Measurements from ENCODE around the gene SHCBP1L.

SHCBP1L gene

DNA sequence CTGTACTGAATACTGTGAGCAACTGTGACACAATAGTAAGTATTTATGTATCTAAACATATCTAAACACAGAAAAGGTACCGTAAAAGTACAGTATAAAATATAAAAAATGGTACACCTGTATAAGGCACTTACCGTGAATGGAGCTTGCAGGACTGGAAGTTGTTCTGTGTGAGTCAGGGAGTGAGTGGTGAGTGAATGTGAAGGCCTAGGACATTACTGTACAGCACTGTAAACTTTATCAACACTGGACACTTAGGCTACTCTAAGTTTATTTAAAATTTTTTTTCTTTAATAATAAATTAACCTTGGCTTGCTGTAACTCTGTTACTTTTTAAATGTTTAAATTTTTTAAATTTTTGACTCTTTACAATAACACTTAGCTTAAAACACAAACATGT lies 24.5 kb upstream of the SHCBP1L start:
- Histone ChIP-seq H3K27ac (ENCODE audit: low read depth, low read length, poor library complexity, severe bottlenecking) (no peak overlapping the region), H3K27me3 (ENCODE audit: insufficient read depth, low read length) (no peaks in the 10 kb centered on the region), H4K20me1 (ENCODE audit: insufficient read depth, low read length) (no peaks in the 10 kb centered on the region), H3K4me1 (ENCODE audit: insufficient read depth, low read length, severe bottlenecking) (no peaks in the 10 kb centered on the region), H3K9me3 (ENCODE audit: low read length) (no peaks in the 10 kb centered on the region), H3K4me3 (ENCODE audit: low read depth, low read length, poor library complexity, severe bottlenecking) (no peak overlapping the region), H2AFZ (ENCODE audit: low read length) (no peak overlapping the region), H3K9me2 (ENCODE audit: low read depth, low read length) (no peaks in the 10 kb centered on the region), H3K36me3 (ENCODE audit: insufficient read depth, low read length) (no peaks in the 10 kb centered on the region), H3K79me2 (ENCODE audit: insufficient read depth, low read length) (no peaks in the 10 kb centered on the region), H3K9ac (ENCODE audit: low read length) (no peak overlapping the region), H3F3A (ENCODE audit: insufficient read depth, low read length) (no peaks in the 10 kb centered on the region), H3K4me2 (ENCODE audit: low read length) (no peak overlapping the region)
- TF ChIP-seq, protein P1, sequence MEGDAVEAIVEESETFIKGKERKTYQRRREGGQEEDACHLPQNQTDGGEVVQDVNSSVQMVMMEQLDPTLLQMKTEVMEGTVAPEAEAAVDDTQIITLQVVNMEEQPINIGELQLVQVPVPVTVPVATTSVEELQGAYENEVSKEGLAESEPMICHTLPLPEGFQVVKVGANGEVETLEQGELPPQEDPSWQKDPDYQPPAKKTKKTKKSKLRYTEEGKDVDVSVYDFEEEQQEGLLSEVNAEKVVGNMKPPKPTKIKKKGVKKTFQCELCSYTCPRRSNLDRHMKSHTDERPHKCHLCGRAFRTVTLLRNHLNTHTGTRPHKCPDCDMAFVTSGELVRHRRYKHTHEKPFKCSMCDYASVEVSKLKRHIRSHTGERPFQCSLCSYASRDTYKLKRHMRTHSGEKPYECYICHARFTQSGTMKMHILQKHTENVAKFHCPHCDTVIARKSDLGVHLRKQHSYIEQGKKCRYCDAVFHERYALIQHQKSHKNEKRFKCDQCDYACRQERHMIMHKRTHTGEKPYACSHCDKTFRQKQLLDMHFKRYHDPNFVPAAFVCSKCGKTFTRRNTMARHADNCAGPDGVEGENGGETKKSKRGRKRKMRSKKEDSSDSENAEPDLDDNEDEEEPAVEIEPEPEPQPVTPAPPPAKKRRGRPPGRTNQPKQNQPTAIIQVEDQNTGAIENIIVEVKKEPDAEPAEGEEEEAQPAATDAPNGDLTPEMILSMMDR (IDR thresholded peaks at IDR 0.05; ENCODE audit: low read length) = no peak
- no peak for TF ChIP-seq EZH2 (IDR thresholded peaks at IDR 0.05; ENCODE audit: borderline replicate concordance, low read length)

DNA sequence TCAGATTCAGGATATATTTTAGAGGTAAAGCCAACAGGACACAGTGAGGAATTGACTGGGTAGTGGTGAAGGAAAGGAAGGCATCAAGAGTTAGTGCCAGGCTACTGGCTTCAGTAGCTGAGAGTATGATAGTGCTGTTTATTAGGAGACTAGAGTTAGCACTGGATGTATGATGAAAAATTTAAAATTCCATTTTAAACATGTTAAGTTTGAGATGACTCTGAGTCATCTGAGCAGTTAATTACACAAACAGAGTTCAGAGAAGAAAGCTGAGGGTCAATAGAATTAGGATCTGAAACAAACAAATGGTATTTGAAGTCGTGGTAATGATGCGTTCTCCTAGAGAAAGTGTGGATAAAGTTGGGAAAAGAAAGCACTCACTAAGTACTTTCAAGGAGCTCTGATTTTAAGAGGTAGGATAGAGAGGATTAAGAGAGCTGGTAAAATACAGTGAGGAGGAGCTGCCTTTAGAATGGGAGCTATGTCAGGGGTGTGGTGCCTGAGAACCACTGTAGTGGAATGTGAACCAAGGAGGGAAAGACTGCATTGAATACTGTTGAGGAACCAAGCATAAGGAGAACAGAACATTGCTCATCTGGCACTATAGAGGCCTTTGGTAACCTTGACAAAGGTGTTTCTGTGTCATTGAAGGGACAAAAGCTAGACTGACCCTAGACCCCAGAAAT lies 21.7 kb upstream of the SHCBP1L start:
- Histone ChIP-seq H3K4me3 (ENCODE audit: low read depth, low read length, poor library complexity, severe bottlenecking) (no peak overlapping the region), H3K36me3 (ENCODE audit: insufficient read depth, low read length) (no peaks in the 10 kb centered on the region), H3K4me1 (ENCODE audit: insufficient read depth, low read length, severe bottlenecking) (no peaks in the 10 kb centered on the region), H3K9me2 (ENCODE audit: low read depth, low read length) (no peaks in the 10 kb centered on the region), H3K9me3 (ENCODE audit: low read length) (no peaks in the 10 kb centered on the region), H3K9ac (ENCODE audit: low read length) (no peak overlapping the region), H3K27ac (ENCODE audit: low read depth, low read length, poor library complexity, severe bottlenecking) (no peak overlapping the region), H4K20me1 (ENCODE audit: insufficient read depth, low read length) (no peaks in the 10 kb centered on the region), H3K4me2 (ENCODE audit: low read length) (no peak overlapping the region), H3K27me3 (ENCODE audit: insufficient read depth, low read length) (no peaks in the 10 kb centered on the region), H3K79me2 (ENCODE audit: insufficient read depth, low read length) (no peaks in the 10 kb centered on the region), H2AFZ (ENCODE audit: low read length) (no peak overlapping the region), H3F3A (ENCODE audit: insufficient read depth, low read length) (no peaks in the 10 kb centered on the region)
- no peak for TF ChIP-seq EZH2 (IDR thresholded peaks at IDR 0.05; ENCODE audit: borderline replicate concordance, low read length)
- TF ChIP-seq, protein P1 (IDR thresholded peaks at IDR 0.05; ENCODE audit: low read length) = no peak

DNA sequence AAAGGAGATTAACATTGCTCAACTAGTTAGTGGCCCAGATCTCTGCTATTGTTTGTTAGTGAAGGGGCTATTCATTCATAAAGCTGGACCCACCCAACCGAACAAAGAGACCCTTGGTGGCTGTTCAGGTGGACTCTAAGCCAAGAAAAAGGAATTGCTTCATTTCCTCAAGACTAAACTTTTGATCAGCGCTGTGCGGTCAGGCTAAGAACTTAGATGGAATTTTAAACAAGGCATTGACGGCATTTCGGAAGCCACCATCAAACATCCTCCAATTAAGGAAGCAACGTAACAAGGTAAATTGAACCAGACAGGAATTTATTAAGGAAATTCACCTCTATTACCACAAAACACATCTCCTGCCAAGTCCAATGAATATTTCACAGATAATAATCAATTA lies 19.9 kb upstream of the SHCBP1L start:
- Histone ChIP-seq H3K79me2 (ENCODE audit: insufficient read depth, low read length) (no peaks in the 10 kb centered on the region), H4K20me1 (ENCODE audit: insufficient read depth, low read length) (no peaks in the 10 kb centered on the region), H3K27me3 (ENCODE audit: insufficient read depth, low read length) (no peaks in the 10 kb centered on the region), H3K9ac (ENCODE audit: low read length) (no peak overlapping the region), H3K9me3 (ENCODE audit: low read length) (no peaks in the 10 kb centered on the region), H3K4me2 (ENCODE audit: low read length) (no peak overlapping the region), H3K9me2 (ENCODE audit: low read depth, low read length) (no peaks in the 10 kb centered on the region), H3F3A (ENCODE audit: insufficient read depth, low read length) (no peaks in the 10 kb centered on the region), H2AFZ (ENCODE audit: low read length) (no peak overlapping the region), H3K4me1 (ENCODE audit: insufficient read depth, low read length, severe bottlenecking) (no peaks in the 10 kb centered on the region), H3K4me3 (ENCODE audit: low read depth, low read length, poor library complexity, severe bottlenecking) (no peak overlapping the region), H3K27ac (ENCODE audit: low read depth, low read length, poor library complexity, severe bottlenecking) (no peak overlapping the region), H3K36me3 (ENCODE audit: insufficient read depth, low read length) (no peaks in the 10 kb centered on the region)
- no peak for TF ChIP-seq EZH2 (IDR thresholded peaks at IDR 0.05; ENCODE audit: borderline replicate concordance, low read length)
- TF ChIP-seq, protein P1 (IDR thresholded peaks at IDR 0.05; ENCODE audit: low read length) = no peak

Data from OCI-LY1 (cell line).